NCI-H345 treated with DMSO at 0.1 percent for 48 hours (cell line): ENCODE data around the gene SEZ6L2.
"Not testable (repeated sequence)": the region's sequence is repeated elsewhere in the genome, so short reads cannot be mapped to it uniquely, and the experiment has no call there.

ENCODE experiments used
- DNase-seq: peaks from one replicate; lab custom pipeline; 2025; ENCODE audit not compliant: unreplicated experiment; lab: John Stamatoyannopoulos, UW

Gene SEZ6L2

GRCh38 chr16:29910819-29911675 lies 11.7 kb upstream of the SEZ6L2 start:
- no peak for DNase-seq

GRCh38 chr16:29909851-29910250 lies 10.5 kb upstream of the SEZ6L2 start:
- DNase-seq = not testable (repeated sequence)

GRCh38 chr16:29909391-29909790 lies 10.0 kb upstream of the SEZ6L2 start:
- DNase-seq = no peak

GRCh38 chr16:29908719-29909220 lies 9.4 kb upstream of the SEZ6L2 start:
- DNase-seq = no peak

GRCh38 chr16:29907973-29908372 lies 8.6 kb upstream of the SEZ6L2 start:
- no peak for DNase-seq

- DNase-seq = no peak
Observed at GRCh38 chr16:29906520-29907244, 7.3 kb upstream of the SEZ6L2 start.

- no peak for DNase-seq
Observed at GRCh38 chr16:29905668-29906067, 6.3 kb upstream of the SEZ6L2 start.

GRCh38 chr16:29904947-29905346 lies 5.6 kb upstream of the SEZ6L2 start:
- DNase-seq = no peak

- no peak for DNase-seq
Observed at GRCh38 chr16:29903590-29903989, 4.2 kb upstream of the SEZ6L2 start.

- no peak for DNase-seq
Observed at GRCh38 chr16:29901607-29901945, 2.2 kb upstream of the SEZ6L2 start.

- DNase-seq = no peak
Observed at GRCh38 chr16:29900888-29901606, 1.7 kb upstream of the SEZ6L2 start.

GRCh38 chr16:29900102-29900887 lies 945 bp upstream of the SEZ6L2 start, which contains the start of gene ASPHD1:
ASPHD1 (plus strand) TSS chr16:29900488; CDS start chr16:29900972, 484 bp downstream.
- DNase-seq = peak; percentile 59

GRCh38 chr16:29898804-29899515 lies 390 bp downstream of the SEZ6L2 start:
- peak; percentile 85 for DNase-seq

- no peak for DNase-seq
Observed at GRCh38 chr16:29898135-29898803, 1.1 kb downstream of the SEZ6L2 start.

GRCh38 chr16:29897333-29897732 lies 2.0 kb downstream of the SEZ6L2 start:
- no peak for DNase-seq

GRCh38 chr16:29896841-29897240 lies 2.5 kb downstream of the SEZ6L2 start:
- no peak for DNase-seq

GRCh38 chr16:29894352-29894751 lies 5.0 kb downstream of the SEZ6L2 start:
- DNase-seq = no peak

- DNase-seq = no peak
Observed at GRCh38 chr16:29893553-29893952, 5.8 kb downstream of the SEZ6L2 start.

GRCh38 chr16:29892458-29892813 lies 6.9 kb downstream of the SEZ6L2 start:
- no peak for DNase-seq
